ENCODE measurements around the gene ABCA12. TPM values are rescaled to one million over a fixed set of nuclear protein-coding genes. Genes with fewer than 3 reads are reported as not detected.

ABCA12 gene
- total and polyA plus RNA-seq, 9 of the 15 experiments (the other 6 are each of a cell fraction or from before 2014, with no cell fraction given), result 0.02 to 0.03 TPM; not detected in 7

DNA sequence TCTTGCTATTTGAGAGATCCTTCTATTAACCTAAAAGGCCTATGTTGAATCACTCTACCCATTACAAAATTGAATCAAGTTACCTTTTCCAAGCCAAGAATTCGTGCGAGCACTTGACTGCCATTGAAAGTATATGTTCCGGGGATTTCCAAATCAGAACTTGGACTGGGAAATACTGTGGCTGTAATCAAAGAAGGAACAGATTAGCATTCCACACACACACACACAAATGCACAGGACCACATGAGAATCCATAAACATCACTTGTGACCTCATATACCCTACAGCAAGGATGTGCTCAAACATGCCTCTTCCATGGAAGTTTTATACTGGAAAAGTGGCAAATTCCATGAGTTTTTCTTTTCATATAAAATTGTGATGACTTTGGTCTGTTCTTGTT is 86.0 kb downstream of the ABCA12 start:
- Histone ChIP-seq H3K4me2 (ENCODE audit: insufficient read depth, low read length) (no peak overlapping the region), H2AFZ (ENCODE audit: low read depth, low read length) (no peak overlapping the region), H3K27ac (ENCODE audit: extremely low read depth, low read depth, low read length) (no peak overlapping the region), H4K20me1 (replicated peaks; ENCODE audit: control insufficient read depth, insufficient read depth, low read length) (no peaks in the 10 kb centered on the region), H3K9me1 (ENCODE audit: control insufficient read depth, insufficient read depth, low read length) (no peaks in the 10 kb centered on the region), H3K4me1 (replicated peaks in 1 of 2; ENCODE audit: control insufficient read depth in 2 of 2, insufficient read depth in 2 of 2, low read length in 2 of 2) (no peaks in the 10 kb centered on the region), H3K4me3 (no peak overlapping the region), H3K27me3 (ENCODE audit: control insufficient read depth in 2 of 2, insufficient read depth in 2 of 2, low read length in 2 of 2) (no peaks in the 10 kb centered on the region), H3K79me2 (ENCODE audit: control insufficient read depth, insufficient read depth, low read length) (no peaks in the 10 kb centered on the region), H3K9me3 (replicated peaks; ENCODE audit: control insufficient read depth, insufficient read depth, low read depth, low read length) (no peaks in the 10 kb centered on the region), H3K36me3 (ENCODE audit: control insufficient read depth, insufficient read depth, low read length) (no peaks in the 10 kb centered on the region), H3K9ac (ENCODE audit: insufficient read depth in 1 of 2, low read depth in 2 of 2, low read length in 2 of 2) (no peak overlapping the region)
- ATAC-seq (no peak), DNase-seq (ENCODE audit: extremely low read depth in 1 of 4, low spot score in 3 of 4) (no peak), FAIRE-seq (no peak)
- intact Hi-C loops (cut with micrococcal nuclease), result no loop called here
- in situ Hi-C loops (cut with MboI), result no loop called here
- TF ChIP-seq ATF1 (CRISPR knock-in tag; IDR thresholded peaks at IDR 0.05), result no peak
- TF ChIP-seq ATF1 (tag; IDR thresholded peaks at IDR 0.05), result no peak
- no TSS peak for BruUV-seq (replicated peaks)
- POLR2A ChIA-PET, result no interaction called here
- CTCF ChIA-PET (ENCODE audit: low intra/inter-chr PET ratio), result no interaction called here
- 7% methylated on average over 3 of the region's 3 CpGs for WGBS (ENCODE audit: insufficient coverage, low coverage, missing lambda C conversion rate)

DNA sequence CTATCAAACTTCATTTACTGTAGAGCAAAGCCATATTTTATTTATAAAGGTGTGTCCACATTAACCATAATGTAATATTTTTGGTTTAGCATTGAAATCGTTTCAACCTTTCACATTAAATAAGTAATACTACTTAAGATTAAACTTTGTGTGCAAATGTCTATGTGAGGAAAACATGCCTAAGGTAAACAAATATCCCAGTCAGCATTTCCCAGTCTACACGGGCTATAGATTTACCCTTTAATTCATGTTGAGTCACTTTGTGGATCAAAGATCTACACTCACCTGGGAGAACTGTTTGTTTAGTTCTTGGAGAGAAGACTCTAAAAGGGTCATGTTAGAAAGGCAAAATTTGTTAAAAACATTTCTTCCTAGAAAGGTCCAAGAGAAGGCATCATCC is 89.1 kb downstream of the ABCA12 start:
- Histone ChIP-seq H3K27ac (ENCODE audit: extremely low read depth, low read depth, low read length) (no peak overlapping the region), H3K79me2 (ENCODE audit: control insufficient read depth, insufficient read depth, low read length) (no peaks in the 10 kb centered on the region), H3K9me3 (replicated peaks; ENCODE audit: control insufficient read depth, insufficient read depth, low read depth, low read length) (no peaks in the 10 kb centered on the region), H3K4me3 (no peak overlapping the region), H2AFZ (ENCODE audit: low read depth, low read length) (no peak overlapping the region), H3K9me1 (ENCODE audit: control insufficient read depth, insufficient read depth, low read length) (no peaks in the 10 kb centered on the region), H4K20me1 (replicated peaks; ENCODE audit: control insufficient read depth, insufficient read depth, low read length) (no peaks in the 10 kb centered on the region), H3K4me2 (ENCODE audit: insufficient read depth, low read length) (no peak overlapping the region), H3K4me1 (replicated peaks in 1 of 2; ENCODE audit: control insufficient read depth in 2 of 2, insufficient read depth in 2 of 2, low read length in 2 of 2) (no peaks in the 10 kb centered on the region), H3K36me3 (ENCODE audit: control insufficient read depth, insufficient read depth, low read length) (no peaks in the 10 kb centered on the region), H3K27me3 (ENCODE audit: control insufficient read depth in 2 of 2, insufficient read depth in 2 of 2, low read length in 2 of 2) (no peaks in the 10 kb centered on the region), H3K9ac (ENCODE audit: insufficient read depth in 1 of 2, low read depth in 2 of 2, low read length in 2 of 2) (no peak overlapping the region)
- intact Hi-C loops (cut with micrococcal nuclease) (no loop called here), in situ Hi-C loops (cut with MboI) (no loop called here)
- FAIRE-seq (no peak), DNase-seq (ENCODE audit: extremely low read depth in 1 of 4, low spot score in 3 of 4) (no peak), ATAC-seq (no peak)
- BruUV-seq (replicated peaks), result no TSS peak
- ChIA-PET CTCF (ENCODE audit: low intra/inter-chr PET ratio) (no interaction called here), POLR2A (no interaction called here)
- whole genome bisulfite sequencing (ENCODE audit: insufficient coverage, low coverage, missing lambda C conversion rate), result 0% methylated on average over 2 of the region's 2 CpGs
- TF ChIP-seq WHSC1 (IDR thresholded peaks at IDR 0.05; ENCODE audit: low read length) (no peak), ZNF316 (IDR thresholded peaks at IDR 0.05) (peak; percentile 31; the same call in 1 of the 2 replicates), C11orf30 (IDR thresholded peaks at IDR 0.05; ENCODE audit: low read depth) (peak; percentile 14; the same call in 1 of the 2 replicates), MECOM (CRISPR knock-in tag; IDR thresholded peaks at IDR 0.05) (no peak)
- TF ChIP-seq, protein P1, sequence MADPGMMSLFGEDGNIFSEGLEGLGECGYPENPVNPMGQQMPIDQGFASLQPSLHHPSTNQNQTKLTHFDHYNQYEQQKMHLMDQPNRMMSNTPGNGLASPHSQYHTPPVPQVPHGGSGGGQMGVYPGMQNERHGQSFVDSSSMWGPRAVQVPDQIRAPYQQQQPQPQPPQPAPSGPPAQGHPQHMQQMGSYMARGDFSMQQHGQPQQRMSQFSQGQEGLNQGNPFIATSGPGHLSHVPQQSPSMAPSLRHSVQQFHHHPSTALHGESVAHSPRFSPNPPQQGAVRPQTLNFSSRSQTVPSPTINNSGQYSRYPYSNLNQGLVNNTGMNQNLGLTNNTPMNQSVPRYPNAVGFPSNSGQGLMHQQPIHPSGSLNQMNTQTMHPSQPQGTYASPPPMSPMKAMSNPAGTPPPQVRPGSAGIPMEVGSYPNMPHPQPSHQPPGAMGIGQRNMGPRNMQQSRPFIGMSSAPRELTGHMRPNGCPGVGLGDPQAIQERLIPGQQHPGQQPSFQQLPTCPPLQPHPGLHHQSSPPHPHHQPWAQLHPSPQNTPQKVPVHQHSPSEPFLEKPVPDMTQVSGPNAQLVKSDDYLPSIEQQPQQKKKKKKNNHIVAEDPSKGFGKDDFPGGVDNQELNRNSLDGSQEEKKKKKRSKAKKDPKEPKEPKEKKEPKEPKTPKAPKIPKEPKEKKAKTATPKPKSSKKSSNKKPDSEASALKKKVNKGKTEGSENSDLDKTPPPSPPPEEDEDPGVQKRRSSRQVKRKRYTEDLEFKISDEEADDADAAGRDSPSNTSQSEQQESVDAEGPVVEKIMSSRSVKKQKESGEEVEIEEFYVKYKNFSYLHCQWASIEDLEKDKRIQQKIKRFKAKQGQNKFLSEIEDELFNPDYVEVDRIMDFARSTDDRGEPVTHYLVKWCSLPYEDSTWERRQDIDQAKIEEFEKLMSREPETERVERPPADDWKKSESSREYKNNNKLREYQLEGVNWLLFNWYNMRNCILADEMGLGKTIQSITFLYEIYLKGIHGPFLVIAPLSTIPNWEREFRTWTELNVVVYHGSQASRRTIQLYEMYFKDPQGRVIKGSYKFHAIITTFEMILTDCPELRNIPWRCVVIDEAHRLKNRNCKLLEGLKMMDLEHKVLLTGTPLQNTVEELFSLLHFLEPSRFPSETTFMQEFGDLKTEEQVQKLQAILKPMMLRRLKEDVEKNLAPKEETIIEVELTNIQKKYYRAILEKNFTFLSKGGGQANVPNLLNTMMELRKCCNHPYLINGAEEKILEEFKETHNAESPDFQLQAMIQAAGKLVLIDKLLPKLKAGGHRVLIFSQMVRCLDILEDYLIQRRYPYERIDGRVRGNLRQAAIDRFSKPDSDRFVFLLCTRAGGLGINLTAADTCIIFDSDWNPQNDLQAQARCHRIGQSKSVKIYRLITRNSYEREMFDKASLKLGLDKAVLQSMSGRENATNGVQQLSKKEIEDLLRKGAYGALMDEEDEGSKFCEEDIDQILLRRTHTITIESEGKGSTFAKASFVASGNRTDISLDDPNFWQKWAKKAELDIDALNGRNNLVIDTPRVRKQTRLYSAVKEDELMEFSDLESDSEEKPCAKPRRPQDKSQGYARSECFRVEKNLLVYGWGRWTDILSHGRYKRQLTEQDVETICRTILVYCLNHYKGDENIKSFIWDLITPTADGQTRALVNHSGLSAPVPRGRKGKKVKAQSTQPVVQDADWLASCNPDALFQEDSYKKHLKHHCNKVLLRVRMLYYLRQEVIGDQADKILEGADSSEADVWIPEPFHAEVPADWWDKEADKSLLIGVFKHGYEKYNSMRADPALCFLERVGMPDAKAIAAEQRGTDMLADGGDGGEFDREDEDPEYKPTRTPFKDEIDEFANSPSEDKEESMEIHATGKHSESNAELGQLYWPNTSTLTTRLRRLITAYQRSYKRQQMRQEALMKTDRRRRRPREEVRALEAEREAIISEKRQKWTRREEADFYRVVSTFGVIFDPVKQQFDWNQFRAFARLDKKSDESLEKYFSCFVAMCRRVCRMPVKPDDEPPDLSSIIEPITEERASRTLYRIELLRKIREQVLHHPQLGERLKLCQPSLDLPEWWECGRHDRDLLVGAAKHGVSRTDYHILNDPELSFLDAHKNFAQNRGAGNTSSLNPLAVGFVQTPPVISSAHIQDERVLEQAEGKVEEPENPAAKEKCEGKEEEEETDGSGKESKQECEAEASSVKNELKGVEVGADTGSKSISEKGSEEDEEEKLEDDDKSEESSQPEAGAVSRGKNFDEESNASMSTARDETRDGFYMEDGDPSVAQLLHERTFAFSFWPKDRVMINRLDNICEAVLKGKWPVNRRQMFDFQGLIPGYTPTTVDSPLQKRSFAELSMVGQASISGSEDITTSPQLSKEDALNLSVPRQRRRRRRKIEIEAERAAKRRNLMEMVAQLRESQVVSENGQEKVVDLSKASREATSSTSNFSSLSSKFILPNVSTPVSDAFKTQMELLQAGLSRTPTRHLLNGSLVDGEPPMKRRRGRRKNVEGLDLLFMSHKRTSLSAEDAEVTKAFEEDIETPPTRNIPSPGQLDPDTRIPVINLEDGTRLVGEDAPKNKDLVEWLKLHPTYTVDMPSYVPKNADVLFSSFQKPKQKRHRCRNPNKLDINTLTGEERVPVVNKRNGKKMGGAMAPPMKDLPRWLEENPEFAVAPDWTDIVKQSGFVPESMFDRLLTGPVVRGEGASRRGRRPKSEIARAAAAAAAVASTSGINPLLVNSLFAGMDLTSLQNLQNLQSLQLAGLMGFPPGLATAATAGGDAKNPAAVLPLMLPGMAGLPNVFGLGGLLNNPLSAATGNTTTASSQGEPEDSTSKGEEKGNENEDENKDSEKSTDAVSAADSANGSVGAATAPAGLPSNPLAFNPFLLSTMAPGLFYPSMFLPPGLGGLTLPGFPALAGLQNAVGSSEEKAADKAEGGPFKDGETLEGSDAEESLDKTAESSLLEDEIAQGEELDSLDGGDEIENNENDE (IDR thresholded peaks at IDR 0.05; ENCODE audit: low read depth, low read length), result no peak
